Naive B cell (primary cell): Measurements from ENCODE around the gene VIPR2. TPM values are rescaled to one million over a fixed set of nuclear protein-coding genes. Genes with fewer than 3 reads are reported as not detected.
A peak's percentile ranks its signal among the peaks of the same experiment; 100 is the strongest.

Experiments used
- ATAC-seq, 2 donors: fragments of 150-1000 bp; cut with Tn5 transposase; 2 replicates each; pipeline ENCODE4 v1.10.0; 2021; ENCODE audit warnings: low read depth in 2 of 2, mild to moderate bottlenecking in 2 of 2, moderate library complexity in 2 of 2
- DNase-seq: peaks from one replicate; pipeline ENCODE4 v3.0.0; 2022
- H3K27ac Mint-ChIP-seq, 6 donors: one replicate each; pipeline ENCODE4 v1.8.0; 2020 to 2022; ENCODE audit warnings: mild to moderate bottlenecking in 6 of 6, mixed read lengths in 6 of 6, moderate library complexity in 5 of 6, inconsistent platforms in 2 of 6
- H3K27me3 Mint-ChIP-seq, 3 donors: one replicate each; pipeline ENCODE4 v1.8.0; 2021 to 2022; ENCODE audit warnings: mixed read lengths in 3 of 3, mild to moderate bottlenecking in 1 of 3
- H3K36me3 Mint-ChIP-seq, 2 donors: one replicate each; pipeline ENCODE4 v1.8.0; 2020 to 2022; ENCODE audit warnings: mixed read lengths in 2 of 2, inconsistent platforms in 1 of 2, mild to moderate bottlenecking in 1 of 2
- H3K4me1 Mint-ChIP-seq, 3 donors: one replicate each; pipeline ENCODE4 v1.8.0; 2020 to 2022; ENCODE audit warnings: mixed read lengths in 3 of 3, inconsistent platforms in 1 of 3, mild to moderate bottlenecking in 1 of 3, moderate library complexity in 1 of 3
- H3K4me3 Mint-ChIP-seq, 8 donors: one replicate each; pipeline ENCODE4 v1.8.0; 2020 to 2022; ENCODE audit warnings: mild to moderate bottlenecking in 8 of 8, mixed read lengths in 8 of 8, moderate library complexity in 8 of 8, inconsistent platforms in 2 of 8
- H3K9me3 Mint-ChIP-seq, 7 donors: one replicate each; pipeline ENCODE4 v1.8.0; 2020 to 2022; ENCODE audit warnings: mixed read lengths in 7 of 7, mild to moderate bottlenecking in 5 of 7, inconsistent platforms in 2 of 7, moderate library complexity in 1 of 7
- polyA plus RNA-seq, 6 donors: library from polyadenylated mRNA; unstranded; fragments of 300-500 nt; fragmentation: Illumina TruSeq; gene quantifications; one replicate each; pipeline ENCODE4 v1.2.3, GENCODE V29; 2021; ENCODE audit warnings: low read depth in 6 of 6

Gene VIPR2
- polyA plus RNA-seq, 6 donors from 2014 or later, result not detected

GRCh38 chr7:159153511-159153910 is 8.8 kb upstream of the VIPR2 start:
- H3K27ac Mint-ChIP-seq, result no peak overlapping the region
- H3K36me3 Mint-ChIP-seq, result no peaks in the 10 kb centered on the region
- H3K27me3 Mint-ChIP-seq, result no peaks in the 10 kb centered on the region
- ATAC-seq (no peak), DNase-seq (no peak)
- H3K4me1 Mint-ChIP-seq, result no peaks in the 10 kb centered on the region
- peaks cover 0 to 3% (median 0%) of the 10 kb centered on the region in 7 donors for H3K9me3 Mint-ChIP-seq
- H3K4me3 Mint-ChIP-seq, result no peak overlapping the region

- no peak overlapping the region for H3K4me3 Mint-ChIP-seq
- no peaks in the 10 kb centered on the region for H3K27me3 Mint-ChIP-seq
- no peaks in the 10 kb centered on the region for H3K4me1 Mint-ChIP-seq
- no peak overlapping the region for H3K27ac Mint-ChIP-seq
- no peak for ATAC-seq
- H3K36me3 Mint-ChIP-seq, result no peaks in the 10 kb centered on the region
- no peaks in the 10 kb centered on the region for H3K9me3 Mint-ChIP-seq
- no peak for DNase-seq
These were observed 8.1 kb upstream of the VIPR2 start for GRCh38 chr7:159152816-159153215.

- ATAC-seq (no peak), DNase-seq (no peak)
- H3K9me3 Mint-ChIP-seq, result no peaks in the 10 kb centered on the region
- H3K4me3 Mint-ChIP-seq, result no peak overlapping the region
- no peaks in the 10 kb centered on the region for H3K36me3 Mint-ChIP-seq
- H3K27ac Mint-ChIP-seq, result no peak overlapping the region
- H3K4me1 Mint-ChIP-seq, result no peaks in the 10 kb centered on the region
- no peaks in the 10 kb centered on the region for H3K27me3 Mint-ChIP-seq
These were observed 6.6 kb upstream of the VIPR2 start for GRCh38 chr7:159151231-159151630.

- Mint-ChIP-seq H3K9me3 (peaks cover 0 to 2% (median 0%) of the 10 kb centered on the region in 7 donors), H3K36me3 (no peaks in the 10 kb centered on the region), H3K4me1 (no peaks in the 10 kb centered on the region), H3K4me3 (peak overlapping the region in 1 of 8 donors; percentile 42), H3K27me3 (no peaks in the 10 kb centered on the region), H3K27ac (no peak overlapping the region)
- DNase-seq (no peak), ATAC-seq (no peak)
These were observed 4.8 kb upstream of the VIPR2 start for GRCh38 chr7:159149488-159149887.

GRCh38 chr7:159148430-159149395 is 4.0 kb upstream of the VIPR2 start:
- no peak for ATAC-seq
- H3K4me3 Mint-ChIP-seq, result no peak overlapping the region
- H3K27ac Mint-ChIP-seq, result peak overlapping the region in 1 of 6 donors; percentile 24

GRCh38 chr7:159147687-159148086 is 3.0 kb upstream of the VIPR2 start:
- H3K9me3 Mint-ChIP-seq, result peaks cover 0 to 4% (median 0%) of the 10 kb centered on the region in 7 donors
- DNase-seq, result no peak
- H3K27me3 Mint-ChIP-seq, result peaks cover 5 to 6% (median 6%) of the 10 kb centered on the region in 3 donors
- ATAC-seq, result no peak
- no peak overlapping the region for H3K4me3 Mint-ChIP-seq
- H3K36me3 Mint-ChIP-seq, result no peaks in the 10 kb centered on the region
- no peak overlapping the region for H3K27ac Mint-ChIP-seq
- H3K4me1 Mint-ChIP-seq, result peaks cover 0 to 2% (median 0%) of the 10 kb centered on the region in 3 donors

More at GRCh38 chr7:159148430-159149395, 4.0 kb upstream of the VIPR2 start:
- no peak for DNase-seq
- Mint-ChIP-seq H3K4me1 (no peaks in the 10 kb centered on the region), H3K36me3 (no peaks in the 10 kb centered on the region), H3K27me3 (no peaks in the 10 kb centered on the region), H3K9me3 (peaks cover 0 to 2% (median 0%) of the 10 kb centered on the region in 7 donors)

GRCh38 chr7:159147246-159147645 is 2.6 kb upstream of the VIPR2 start:
- ATAC-seq (no peak), DNase-seq (no peak)
- peaks cover 0 to 3% (median 0%) of the 10 kb centered on the region in 3 donors for H3K4me1 Mint-ChIP-seq
- H3K9me3 Mint-ChIP-seq, result peaks cover 0 to 4% (median 0%) of the 10 kb centered on the region in 7 donors
- H3K36me3 Mint-ChIP-seq, result no peaks in the 10 kb centered on the region
- H3K27me3 Mint-ChIP-seq, result peaks cover 6 to 8% (median 7%) of the 10 kb centered on the region in 3 donors
- H3K4me3 Mint-ChIP-seq, result no peak overlapping the region
- H3K27ac Mint-ChIP-seq, result no peak overlapping the region

GRCh38 chr7:159146084-159146858 is 1.6 kb upstream of the VIPR2 start:
- Mint-ChIP-seq H3K36me3 (no peaks in the 10 kb centered on the region), H3K27ac (no peak overlapping the region), H3K4me1 (peaks cover 0 to 3% (median 0%) of the 10 kb centered on the region in 3 donors), H3K4me3 (no peak overlapping the region), H3K27me3 (peaks cover 6 to 13% (median 8%) of the 10 kb centered on the region in 3 donors), H3K9me3 (peaks cover 0 to 4% (median 0%) of the 10 kb centered on the region in 7 donors)
- no peak for DNase-seq
- ATAC-seq, result no peak

- peaks cover 0 to 3% (median 0%) of the 10 kb centered on the region in 3 donors for H3K4me1 Mint-ChIP-seq
- ATAC-seq (no peak), DNase-seq (no peak)
- no peaks in the 10 kb centered on the region for H3K36me3 Mint-ChIP-seq
- H3K9me3 Mint-ChIP-seq, result peaks cover 0 to 4% (median 0%) of the 10 kb centered on the region in 7 donors
- H3K4me3 Mint-ChIP-seq, result peak overlapping the region in 6 of 8 donors; percentile 24 to 78 (median 45)
- peaks cover 8 to 13% (median 13%) of the 10 kb centered on the region in 3 donors for H3K27me3 Mint-ChIP-seq
- no peak overlapping the region for H3K27ac Mint-ChIP-seq
These were observed 806 bp upstream of the VIPR2 start for GRCh38 chr7:159145490-159145855.

GRCh38 chr7:159143780-159144757 is 598 bp downstream of the VIPR2 start:
- peaks cover 8 to 17% (median 13%) of the 10 kb centered on the region in 3 donors for H3K27me3 Mint-ChIP-seq
- ATAC-seq (no peak), DNase-seq (no peak)
- H3K36me3 Mint-ChIP-seq, result no peaks in the 10 kb centered on the region
- no peak overlapping the region for H3K27ac Mint-ChIP-seq
- peaks cover 0 to 4% (median 0%) of the 10 kb centered on the region in 7 donors for H3K9me3 Mint-ChIP-seq
- peak overlapping the region in 7 of 8 donors; percentile 28 to 82 (median 68) for H3K4me3 Mint-ChIP-seq
- peaks cover 0 to 3% (median 0%) of the 10 kb centered on the region in 3 donors for H3K4me1 Mint-ChIP-seq

GRCh38 chr7:159142730-159143129 is 1.9 kb downstream of the VIPR2 start:
- Mint-ChIP-seq H3K4me3 (peak overlapping the region in 3 of 8 donors; percentile 24 to 54 (median 53)), H3K4me1 (peaks cover 0 to 3% (median 0%) of the 10 kb centered on the region in 3 donors), H3K9me3 (peaks cover 0 to 4% (median 0%) of the 10 kb centered on the region in 7 donors), H3K27me3 (peaks cover 8 to 22% (median 21%) of the 10 kb centered on the region in 3 donors), H3K27ac (no peak overlapping the region), H3K36me3 (no peaks in the 10 kb centered on the region)
- ATAC-seq, result no peak
- DNase-seq, result no peak

- no peak for DNase-seq
- ATAC-seq, result no peak
- Mint-ChIP-seq H3K36me3 (no peaks in the 10 kb centered on the region), H3K27ac (no peak overlapping the region), H3K4me3 (no peak overlapping the region), H3K9me3 (peaks cover 0 to 4% (median 0%) of the 10 kb centered on the region in 7 donors), H3K27me3 (peaks cover 8 to 23% (median 22%) of the 10 kb centered on the region in 3 donors), H3K4me1 (peaks cover 0 to 3% (median 0%) of the 10 kb centered on the region in 3 donors)
These were observed 2.5 kb downstream of the VIPR2 start for GRCh38 chr7:159142199-159142598.
